Common myeloid progenitor, CD34-positive (primary cell): ENCODE data around the gene AGBL4.

Experiments used
- CTCF ChIA-PET: fragments of 350-600 bp; sonication (Branson Sonifier 250); formaldehyde crosslinking; loops from one replicate; lab custom pipeline; 2021; ENCODE audit warnings: antibody characterized with exemption; lab: Charles Lee
- POLR2A ChIA-PET: fragments of 350-600 bp; sonication (Branson Sonifier 250); formaldehyde crosslinking; loops from one replicate; lab custom pipeline; 2021; ENCODE audit warnings: antibody characterized with exemption; lab: Charles Lee
- DNase-seq, 3 donors: peaks; one replicate each; pipeline versions ENCODE4 v3.0.0 to v3.0.0-alpha.2; 2013
- H3K27ac ChIP-seq, 2 experiments: 1 replicate in 1 of 2; 2 replicates in 1 of 2; pipeline ENCODE4 v1.7.0; 2013; ENCODE audit warnings: inconsistent platforms in 2 of 2, low read length in 2 of 2, mild to moderate bottlenecking in 2 of 2, low read depth in 1 of 2, moderate library complexity in 1 of 2; ENCODE audit not compliant: severe bottlenecking in 2 of 2, insufficient read depth in 1 of 2, poor library complexity in 1 of 2
- H3K27me3 ChIP-seq, 5 experiments: replicated peaks in 2 of 5; 1 replicate in 3 of 5; 2 replicates in 2 of 5; pipeline versions ENCODE4 v1.6.1 to v1.7.0; 2013; ENCODE audit warnings: low read length in 4 of 5, mild to moderate bottlenecking in 2 of 5, moderate library complexity in 2 of 5, inconsistent platforms in 1 of 5; ENCODE audit not compliant: insufficient read depth in 5 of 5, control insufficient read depth in 4 of 5
- H3K36me3 ChIP-seq, 4 experiments: 1 replicate in 2 of 4; 2 replicates in 2 of 4; pipeline versions ENCODE4 v1.6.1 to v1.7.0; 2013; ENCODE audit warnings: low read length in 3 of 4, control low read depth in 1 of 4, mild to moderate bottlenecking in 1 of 4; ENCODE audit not compliant: control insufficient read depth in 4 of 4, insufficient read depth in 4 of 4
- H3K4me1 ChIP-seq, 4 experiments: 1 replicate in 3 of 4; 2 replicates in 1 of 4; pipeline versions ENCODE4 v1.6.1 to v1.7.1; 2013; ENCODE audit warnings: low read length in 3 of 4, mild to moderate bottlenecking in 3 of 4, control low read depth in 1 of 4, inconsistent platforms in 1 of 4, moderate library complexity in 1 of 4; ENCODE audit not compliant: control insufficient read depth in 4 of 4, insufficient read depth in 4 of 4; ENCODE audit errors: control extremely low read depth in 1 of 4
- H3K4me3 ChIP-seq, 7 experiments: 1 replicate in 4 of 7; 2 replicates in 3 of 7; pipeline versions ENCODE4 v1.5.1 to v1.7.0; 2013; ENCODE audit warnings: mild to moderate bottlenecking in 7 of 7, low read length in 6 of 7, moderate library complexity in 6 of 7, inconsistent platforms in 2 of 7, low read depth in 2 of 7, control low read depth in 1 of 7; ENCODE audit not compliant: insufficient read depth in 4 of 7, control insufficient read depth in 1 of 7; ENCODE audit errors: extremely low read depth in 1 of 7
- H3K9me3 ChIP-seq, 5 experiments: 1 replicate in 4 of 5; 2 replicates in 1 of 5; pipeline versions ENCODE4 v1.6.1 to v1.7.1; 2013; ENCODE audit warnings: low read length in 4 of 5, mild to moderate bottlenecking in 2 of 5, inconsistent platforms in 1 of 5, low read depth in 1 of 5, moderate library complexity in 1 of 5; ENCODE audit not compliant: control insufficient read depth in 4 of 5, insufficient read depth in 2 of 5; ENCODE audit errors: control extremely low read depth in 1 of 5
- WGBS: methylation state at CpG from one replicate; pipeline ENCODE4 v1.1.5; 2013; ENCODE audit not compliant: insufficient coverage; 5-methylcytosine and 5-hydroxymethylcytosine counted together

AGBL4 gene

GRCh38 chr1:48619539-48619938, 1404.2 kb downstream of the AGBL4 start:
- 68% methylated on average over 5 of the region's 9 CpGs for WGBS
- H3K27ac ChIP-seq: no peak overlapping the region
- no peak overlapping the region for H3K4me3 ChIP-seq
- DNase-seq: no peak
- CTCF ChIA-PET: no interaction called here
- H3K36me3 ChIP-seq: no peaks in the 10 kb centered on the region
- H3K4me1 ChIP-seq: peaks cover 5 to 25% (median 11%) of the 10 kb centered on the region in 4 experiments
- H3K27me3 ChIP-seq: peaks cover 0 to 16% (median 0%) of the 10 kb centered on the region in 5 experiments
- H3K9me3 ChIP-seq: no peaks in the 10 kb centered on the region
- POLR2A ChIA-PET: no interaction called here

DNA sequence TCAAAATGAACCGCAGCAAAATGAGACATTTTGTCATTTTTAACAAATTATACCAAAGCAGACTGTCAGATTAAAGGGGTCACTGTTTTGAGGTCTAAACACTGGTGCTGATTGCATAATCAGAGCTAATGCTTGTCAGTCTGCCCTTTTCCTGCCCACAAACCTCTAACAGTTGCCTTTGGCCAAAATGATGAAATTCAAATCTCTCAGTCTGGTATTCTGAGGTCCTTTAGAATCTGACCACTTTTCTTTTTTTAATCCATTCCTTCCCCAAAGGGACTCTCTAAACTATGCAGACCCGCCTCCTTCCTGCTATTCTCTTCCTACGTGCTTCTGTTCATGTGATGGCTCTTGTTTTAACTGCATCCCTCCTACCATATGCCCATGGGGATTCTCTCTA, 1406.5 kb downstream of the AGBL4 start:
- Histone ChIP-seq H3K27ac (no peak overlapping the region), H3K4me3 (no peak overlapping the region), H3K27me3 (peaks cover 0 to 14% (median 0%) of the 10 kb centered on the region in 5 experiments), H3K9me3 (no peaks in the 10 kb centered on the region), H3K36me3 (no peaks in the 10 kb centered on the region), H3K4me1 (peaks cover 5 to 25% (median 11%) of the 10 kb centered on the region in 4 experiments)
- POLR2A ChIA-PET: interaction anchor here (0.6 kb wide), 1 partner anchor 222 kb away, joined by 3 read pairs; no protein-coding TSS in a partner anchor
- 46% methylated on average over 3 of the region's 3 CpGs for WGBS
- CTCF ChIA-PET: no interaction called here
- DNase-seq: peak; percentile 16 to 59 (median 54)

GRCh38 chr1:48616710-48617109, 1407.0 kb downstream of the AGBL4 start:
- ChIA-PET CTCF (interaction anchor here (1.1 kb wide), 1 partner anchor 201 kb away, joined by 3 read pairs; no protein-coding TSS in a partner anchor), POLR2A (no interaction called here)

GRCh38 chr1:48611841-48612240, 1411.9 kb downstream of the AGBL4 start:
- CTCF ChIA-PET: interaction anchor here (0.7 kb wide), 1 partner anchor 66 kb away, joined by 3 read pairs; no protein-coding TSS in a partner anchor
- Histone ChIP-seq H3K36me3 (no peaks in the 10 kb centered on the region), H3K9me3 (no peaks in the 10 kb centered on the region), H3K4me1 (peaks cover 0 to 15% (median 2%) of the 10 kb centered on the region in 4 experiments), H3K27ac (no peak overlapping the region), H3K27me3 (peaks cover 0 to 4% (median 0%) of the 10 kb centered on the region in 5 experiments), H3K4me3 (no peak overlapping the region)
- DNase-seq: no peak
- WGBS: no CpG with 5 or more reads among the region's 2 CpGs
- POLR2A ChIA-PET: no interaction called here

More at GRCh38 chr1:48616710-48617109, 1407.0 kb downstream of the AGBL4 start:
- 50% methylated on average over 1 of the region's 2 CpGs for WGBS
- no peaks in the 10 kb centered on the region for H3K9me3 ChIP-seq
- H3K4me1 ChIP-seq: peaks cover 5 to 28% (median 11%) of the 10 kb centered on the region in 4 experiments
- peak; percentile 9 to 41 (median 15) for DNase-seq
- no peak overlapping the region for H3K4me3 ChIP-seq
- H3K27me3 ChIP-seq: peaks cover 0 to 10% (median 0%) of the 10 kb centered on the region in 5 experiments
- H3K27ac ChIP-seq: no peak overlapping the region
- H3K36me3 ChIP-seq: no peaks in the 10 kb centered on the region

GRCh38 chr1:48610628-48611542, 1412.9 kb downstream of the AGBL4 start:
- ChIA-PET POLR2A (no interaction called here), CTCF (no interaction called here)
- Histone ChIP-seq H3K9me3 (no peaks in the 10 kb centered on the region), H3K36me3 (no peaks in the 10 kb centered on the region), H3K27ac (no peak overlapping the region), H3K4me3 (no peak overlapping the region), H3K27me3 (peaks cover 0 to 7% (median 0%) of the 10 kb centered on the region in 5 experiments), H3K4me1 (peaks cover 0 to 5% (median 0%) of the 10 kb centered on the region in 4 experiments)
- WGBS: 100% methylated on average over 3 of the region's 3 CpGs
- DNase-seq: no peak

GRCh38 chr1:48608882-48609281, 1414.9 kb downstream of the AGBL4 start:
- Histone ChIP-seq H3K4me1 (peaks cover 0 to 3% (median 0%) of the 10 kb centered on the region in 4 experiments), H3K9me3 (no peaks in the 10 kb centered on the region), H3K36me3 (no peaks in the 10 kb centered on the region), H3K27ac (no peak overlapping the region), H3K27me3 (peaks cover 0 to 3% (median 0%) of the 10 kb centered on the region in 5 experiments), H3K4me3 (no peak overlapping the region)
- DNase-seq: no peak
- CTCF ChIA-PET: no interaction called here
- POLR2A ChIA-PET: interaction anchor here (0.6 kb wide), 1 partner anchor 193 kb away, joined by 3 read pairs; no protein-coding TSS in a partner anchor
- WGBS: 100% methylated on average over 2 of the region's 4 CpGs

- 100% methylated on average over 4 of the region's 6 CpGs for WGBS
- H3K36me3 ChIP-seq: no peaks in the 10 kb centered on the region
- no peak overlapping the region for H3K27ac ChIP-seq
- peaks cover 0 to 3% (median 0%) of the 10 kb centered on the region in 5 experiments for H3K27me3 ChIP-seq
- ChIA-PET CTCF (no interaction called here), POLR2A (no interaction called here)
- no peak for DNase-seq
- no peak overlapping the region for H3K4me3 ChIP-seq
- H3K9me3 ChIP-seq: no peaks in the 10 kb centered on the region
- H3K4me1 ChIP-seq: no peaks in the 10 kb centered on the region
Observed at GRCh38 chr1:48603222-48603621, 1420.5 kb downstream of the AGBL4 start.
